Measurements from ENCODE around the gene ZNF627.
"Not testable (repeated sequence)": the region's sequence is repeated elsewhere in the genome, so short reads cannot be mapped to it uniquely, and the experiment has no call there.

Gene ZNF627

GRCh38 chr19:11620553-11620952 lies 23.3 kb downstream of the ZNF627 start:
- H4K8ac ChIP-seq (ENCODE audit: low read depth, low read length), result no peak overlapping the region
- H3K18ac ChIP-seq (ENCODE audit: low read length), result no peak overlapping the region
- peaks cover 0 to 5% of the 10 kb centered on the region in 2 experiments for H3K4me1 ChIP-seq (ENCODE audit: control insufficient read depth in 1 of 2, insufficient read depth in 2 of 2, low read length in 2 of 2)
- WGBS (ENCODE audit: extremely low coverage, insufficient coverage, insufficient read length), result no CpG with 5 or more reads among the region's 4 CpGs
- no peak overlapping the region for H3K23ac ChIP-seq (ENCODE audit: low read length)
- no peak overlapping the region for H3K14ac ChIP-seq (ENCODE audit: low read length)
- H2AK5ac ChIP-seq (ENCODE audit: low read length), result no peak overlapping the region
- H4K91ac ChIP-seq (ENCODE audit: low read depth, low read length), result no peak overlapping the region
- H2AFZ ChIP-seq (ENCODE audit: insufficient read depth, low read length, poor library complexity), result no peak overlapping the region
- H3K4me3 ChIP-seq (ENCODE audit: low read depth, low read length), result no peak overlapping the region
- H4K12ac ChIP-seq (ENCODE audit: low read depth, low read length), result no peak overlapping the region
- no peak overlapping the region for H2BK5ac ChIP-seq (ENCODE audit: low read depth, low read length, poor library complexity)
- H3K79me2 ChIP-seq (ENCODE audit: control insufficient read depth, insufficient read depth, low read length, poor library complexity), result no peaks in the 10 kb centered on the region
- H2BK120ac ChIP-seq (ENCODE audit: insufficient read depth, low read length, poor library complexity), result no peak overlapping the region
- no peak overlapping the region for H3K4ac ChIP-seq (ENCODE audit: low read depth, low read length)
- peaks cover 27 to 50% of the 10 kb centered on the region in 2 experiments for H3K36me3 ChIP-seq (ENCODE audit: control insufficient read depth in 1 of 2, insufficient read depth in 2 of 2, low read length in 2 of 2)
- H3K27me3 ChIP-seq (ENCODE audit: insufficient read depth, low read length), result no peaks in the 10 kb centered on the region
- H3K79me1 ChIP-seq (ENCODE audit: low read length), result no peaks in the 10 kb centered on the region
- no peak overlapping the region for H2BK12ac ChIP-seq (ENCODE audit: low read length)
- peaks cover 8% of the 10 kb centered on the region for H3K9me3 ChIP-seq (ENCODE audit: insufficient read depth, low read depth, low read length)
- H3K9ac ChIP-seq (ENCODE audit: low read length), result no peak overlapping the region
- no peak for DNase-seq
- no peak overlapping the region for H3K27ac ChIP-seq (ENCODE audit: low read depth, low read length)
- no peak overlapping the region for H3K4me2 ChIP-seq (ENCODE audit: low read length)

- H4K91ac ChIP-seq (ENCODE audit: low read depth, low read length); H3K27me3 ChIP-seq (ENCODE audit: insufficient read depth, low read length); H2BK120ac ChIP-seq (ENCODE audit: insufficient read depth, low read length, poor library complexity); H2BK12ac ChIP-seq (ENCODE audit: low read length); H3K9ac ChIP-seq (ENCODE audit: low read length); H4K8ac ChIP-seq (ENCODE audit: low read depth, low read length); H3K4me1 ChIP-seq (ENCODE audit: control insufficient read depth in 1 of 2, insufficient read depth in 2 of 2, low read length in 2 of 2); H3K14ac ChIP-seq (ENCODE audit: low read length); H3K4me3 ChIP-seq (ENCODE audit: low read depth, low read length); H3K9me3 ChIP-seq (ENCODE audit: insufficient read depth, low read depth, low read length); H3K79me2 ChIP-seq (ENCODE audit: control insufficient read depth, insufficient read depth, low read length, poor library complexity); H3K27ac ChIP-seq (ENCODE audit: low read depth, low read length); H3K4me2 ChIP-seq (ENCODE audit: low read length); H4K12ac ChIP-seq (ENCODE audit: low read depth, low read length); H2AFZ ChIP-seq (ENCODE audit: insufficient read depth, low read length, poor library complexity); H2BK5ac ChIP-seq (ENCODE audit: low read depth, low read length, poor library complexity); H3K18ac ChIP-seq (ENCODE audit: low read length); H3K79me1 ChIP-seq (ENCODE audit: low read length); H2AK5ac ChIP-seq (ENCODE audit: low read length); H3K4ac ChIP-seq (ENCODE audit: low read depth, low read length); H3K23ac ChIP-seq (ENCODE audit: low read length): not testable (repeated sequence)
- no CpG with 5 or more reads among the region's 3 CpGs for WGBS (ENCODE audit: extremely low coverage, insufficient coverage, insufficient read length)
- peaks cover 15 to 33% of the 10 kb centered on the region in 2 experiments for H3K36me3 ChIP-seq (ENCODE audit: control insufficient read depth in 1 of 2, insufficient read depth in 2 of 2, low read length in 2 of 2)
- DNase-seq, result peak; percentile 58 to 80
Measured at GRCh38 chr19:11622401-11622800, 25.1 kb downstream of the ZNF627 start.

GRCh38 chr19:11624069-11624463 lies 26.8 kb downstream of the ZNF627 start:
- Histone ChIP-seq H4K12ac (ENCODE audit: low read depth, low read length) (no peak overlapping the region), H3K4ac (ENCODE audit: low read depth, low read length) (no peak overlapping the region), H3K23ac (ENCODE audit: low read length) (no peak overlapping the region), H3K36me3 (ENCODE audit: control insufficient read depth in 1 of 2, insufficient read depth in 2 of 2, low read length in 2 of 2) (peaks cover 13 to 21% of the 10 kb centered on the region in 2 experiments), H2BK12ac (ENCODE audit: low read length) (no peak overlapping the region), H2BK5ac (ENCODE audit: low read depth, low read length, poor library complexity) (no peak overlapping the region), H2AFZ (ENCODE audit: insufficient read depth, low read length, poor library complexity) (no peak overlapping the region), H3K27ac (ENCODE audit: low read depth, low read length) (no peak overlapping the region), H4K91ac (ENCODE audit: low read depth, low read length) (no peak overlapping the region), H3K9ac (ENCODE audit: low read length) (no peak overlapping the region), H2BK120ac (ENCODE audit: insufficient read depth, low read length, poor library complexity) (no peak overlapping the region), H3K4me2 (ENCODE audit: low read length) (no peak overlapping the region), H3K4me1 (ENCODE audit: control insufficient read depth in 1 of 2, insufficient read depth in 2 of 2, low read length in 2 of 2) (peaks cover 0 to 5% of the 10 kb centered on the region in 2 experiments), H3K18ac (ENCODE audit: low read length) (no peak overlapping the region), H3K14ac (ENCODE audit: low read length) (no peak overlapping the region), H3K4me3 (ENCODE audit: low read depth, low read length) (no peak overlapping the region), H2AK5ac (ENCODE audit: low read length) (no peak overlapping the region), H3K79me2 (ENCODE audit: control insufficient read depth, insufficient read depth, low read length, poor library complexity) (no peaks in the 10 kb centered on the region), H3K9me3 (ENCODE audit: insufficient read depth, low read depth, low read length) (no peaks in the 10 kb centered on the region), H3K79me1 (ENCODE audit: low read length) (no peaks in the 10 kb centered on the region), H3K27me3 (ENCODE audit: insufficient read depth, low read length) (no peaks in the 10 kb centered on the region), H4K8ac (ENCODE audit: low read depth, low read length) (no peak overlapping the region)
- DNase-seq, result no peak
- no CpG with 5 or more reads among the region's 4 CpGs for WGBS (ENCODE audit: extremely low coverage, insufficient coverage, insufficient read length)

- H2BK5ac ChIP-seq (ENCODE audit: low read depth, low read length, poor library complexity), result no peak overlapping the region
- H3K9me3 ChIP-seq (ENCODE audit: insufficient read depth, low read depth, low read length), result no peaks in the 10 kb centered on the region
- H3K4me3 ChIP-seq (ENCODE audit: low read depth, low read length), result no peak overlapping the region
- no peak overlapping the region for H3K4ac ChIP-seq (ENCODE audit: low read depth, low read length)
- H3K27ac ChIP-seq (ENCODE audit: low read depth, low read length), result no peak overlapping the region
- H3K79me1 ChIP-seq (ENCODE audit: low read length), result no peaks in the 10 kb centered on the region
- H3K36me3 ChIP-seq (ENCODE audit: control insufficient read depth in 1 of 2, insufficient read depth in 2 of 2, low read length in 2 of 2), result peaks cover 2 to 3% of the 10 kb centered on the region in 2 experiments
- H3K14ac ChIP-seq (ENCODE audit: low read length), result no peak overlapping the region
- no peak overlapping the region for H3K18ac ChIP-seq (ENCODE audit: low read length)
- H3K23ac ChIP-seq (ENCODE audit: low read length), result no peak overlapping the region
- no peak overlapping the region for H4K8ac ChIP-seq (ENCODE audit: low read depth, low read length)
- no peak overlapping the region for H3K9ac ChIP-seq (ENCODE audit: low read length)
- no peaks in the 10 kb centered on the region for H3K79me2 ChIP-seq (ENCODE audit: control insufficient read depth, insufficient read depth, low read length, poor library complexity)
- peaks cover 0 to 5% of the 10 kb centered on the region in 2 experiments for H3K4me1 ChIP-seq (ENCODE audit: control insufficient read depth in 1 of 2, insufficient read depth in 2 of 2, low read length in 2 of 2)
- no peak overlapping the region for H2AFZ ChIP-seq (ENCODE audit: insufficient read depth, low read length, poor library complexity)
- H4K91ac ChIP-seq (ENCODE audit: low read depth, low read length), result no peak overlapping the region
- no peak overlapping the region for H2AK5ac ChIP-seq (ENCODE audit: low read length)
- no peak overlapping the region for H4K12ac ChIP-seq (ENCODE audit: low read depth, low read length)
- H2BK12ac ChIP-seq (ENCODE audit: low read length), result no peak overlapping the region
- H2BK120ac ChIP-seq (ENCODE audit: insufficient read depth, low read length, poor library complexity), result no peak overlapping the region
- no peak overlapping the region for H3K4me2 ChIP-seq (ENCODE audit: low read length)
- DNase-seq, result peak in 1 of 2 donors; percentile 18
- no peaks in the 10 kb centered on the region for H3K27me3 ChIP-seq (ENCODE audit: insufficient read depth, low read length)
- WGBS (ENCODE audit: extremely low coverage, insufficient coverage, insufficient read length), result no CpG with 5 or more reads among the region's 15 CpGs
Measured at GRCh38 chr19:11626252-11626651, 29.0 kb downstream of the ZNF627 start.
